Cardiac muscle cell (in vitro differentiated cells and primary cell): ENCODE data around the gene GPR39. TPM values are rescaled to one million over a fixed set of nuclear protein-coding genes. Genes with fewer than 3 reads are reported as not detected.

Experiments used
- DNase-seq, 2 donors: peaks; one replicate each; pipeline versions ENCODE4 v3.0.0 to v3.0.0-alpha.2; 2010 to 2017; ENCODE audit warnings: low read depth in 1 of 2, low spot score in 1 of 2
- H3K27ac ChIP-seq: fragments of 200-600 bp; sonication (generic); 2 replicates; pipeline ENCODE4 v1.5.1; 2016
- H3K27me3 ChIP-seq: fragments of 200-600 bp; sonication (generic); 2 replicates; pipeline ENCODE4 v1.6.0; 2016; ENCODE audit warnings: control low read depth
- H3K36me3 ChIP-seq: fragments of 200-600 bp; sonication (generic); 2 replicates; pipeline ENCODE4 v1.5.1; 2016; ENCODE audit warnings: control low read depth
- H3K4me1 ChIP-seq: fragments of 200-600 bp; sonication (generic); 2 replicates; pipeline ENCODE4 v1.8.1; 2017; ENCODE audit warnings: low read depth, mild to moderate bottlenecking, mixed run types
- H3K4me3 ChIP-seq: fragments of 200-600 bp; sonication (generic); 2 replicates; pipeline ENCODE4 v1.5.1; 2016; ENCODE audit warnings: mild to moderate bottlenecking
- H3K9me3 ChIP-seq: fragments of 200-600 bp; sonication (generic); 2 replicates; pipeline ENCODE4 v1.5.1; 2017; ENCODE audit warnings: low read depth, mild to moderate bottlenecking, control low read depth
- CTCF ChIP-seq: IDR thresholded peaks from 2 replicates; pipeline ENCODE4 v1.5.1; 2012; ENCODE audit warnings: low read depth, mild to moderate bottlenecking, low read length
- polyA plus RNA-seq: library from polyadenylated mRNA; unstranded; fragments of >200 nt; fragmentation: Nextera tagmentation; extraction: Ambion mirVana; gene quantifications from 2 replicates; pipeline ENCODE4 v1.2.1, GENCODE V29; 2016
- total RNA-seq: library from RNA; depleted of rRNA; stranded (reverse); fragments of >200 nt; gene quantifications from 2 replicates; pipeline ENCODE4 v1.2.3, GENCODE V29; 2016

Gene GPR39
- total and polyA plus RNA-seq, 2 experiments from 2014 or later = 4.0 to 10.9 TPM

DNA sequence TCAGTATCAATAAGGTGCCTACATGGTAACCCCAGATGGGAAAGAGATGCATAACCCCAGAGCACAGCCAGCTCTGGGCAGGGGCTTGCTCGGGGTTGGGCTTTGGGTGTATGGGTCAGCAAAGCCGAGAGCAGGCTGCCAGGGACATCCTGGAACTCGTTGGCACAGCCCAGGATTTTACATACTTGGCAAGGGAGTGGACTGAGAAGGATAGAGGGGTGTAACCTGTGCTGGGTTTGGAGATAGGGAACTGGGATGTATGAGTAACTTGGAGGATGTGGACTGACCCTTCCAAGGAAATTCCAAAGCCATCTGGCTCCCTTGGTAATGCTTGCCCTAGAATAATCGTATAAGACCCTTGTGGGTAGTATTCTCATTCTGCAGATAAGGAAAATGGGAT is 44.2 kb downstream of the GPR39 start:
- no peaks in the 10 kb centered on the region for H3K9me3 ChIP-seq
- no peaks in the 10 kb centered on the region for H3K27me3 ChIP-seq
- TF ChIP-seq CTCF = no peak
- no peak overlapping the region for H3K27ac ChIP-seq
- no peaks in the 10 kb centered on the region for H3K36me3 ChIP-seq
- no peak for DNase-seq
- H3K4me3 ChIP-seq = no peak overlapping the region
- H3K4me1 ChIP-seq = peaks cover 11% of the 10 kb centered on the region

- peaks cover 11% of the 10 kb centered on the region for H3K4me1 ChIP-seq
- no peak overlapping the region for H3K4me3 ChIP-seq
- no peaks in the 10 kb centered on the region for H3K36me3 ChIP-seq
- no peak for DNase-seq
- H3K9me3 ChIP-seq = no peaks in the 10 kb centered on the region
- TF ChIP-seq CTCF = no peak
- no peaks in the 10 kb centered on the region for H3K27me3 ChIP-seq
- no peak overlapping the region for H3K27ac ChIP-seq
These were observed 45.6 kb downstream of the GPR39 start for GRCh38 chr2:132462236-132462635.

- peaks cover 11% of the 10 kb centered on the region for H3K4me1 ChIP-seq
- no peak overlapping the region for H3K4me3 ChIP-seq
- no peaks in the 10 kb centered on the region for H3K27me3 ChIP-seq
- H3K36me3 ChIP-seq = no peaks in the 10 kb centered on the region
- H3K9me3 ChIP-seq = no peaks in the 10 kb centered on the region
- no peak for DNase-seq
- H3K27ac ChIP-seq = no peak overlapping the region
- TF ChIP-seq CTCF = no peak
These were observed 47.1 kb downstream of the GPR39 start for GRCh38 chr2:132463719-132464118.

- Histone ChIP-seq H3K27ac (no peak overlapping the region), H3K36me3 (no peaks in the 10 kb centered on the region), H3K9me3 (no peaks in the 10 kb centered on the region), H3K4me3 (no peak overlapping the region), H3K27me3 (no peaks in the 10 kb centered on the region), H3K4me1 (no peaks in the 10 kb centered on the region)
- no peak for TF ChIP-seq CTCF
- no peak for DNase-seq
These were observed 49.3 kb downstream of the GPR39 start for GRCh38 chr2:132465917-132466316.

GRCh38 chr2:132466428-132467028 is 49.9 kb downstream of the GPR39 start:
- H3K9me3 ChIP-seq = no peaks in the 10 kb centered on the region
- no peak for TF ChIP-seq CTCF
- H3K36me3 ChIP-seq = no peaks in the 10 kb centered on the region
- H3K27ac ChIP-seq = no peak overlapping the region
- H3K4me3 ChIP-seq = no peak overlapping the region
- H3K27me3 ChIP-seq = no peaks in the 10 kb centered on the region
- H3K4me1 ChIP-seq = no peaks in the 10 kb centered on the region
- no peak for DNase-seq
